ENCODE data around the gene HYOU1.
"Not testable (repeated sequence)": the region's sequence is repeated elsewhere in the genome, so short reads cannot be mapped to it uniquely, and the experiment has no call there.

Gene HYOU1

GRCh38 chr11:119042927-119043326 is 14.1 kb downstream of the HYOU1 start:
- DNase-seq = no peak

- no peak for DNase-seq
These were observed 15.0 kb downstream of the HYOU1 start for GRCh38 chr11:119041821-119042514.

GRCh38 chr11:119039471-119039870 is 17.5 kb downstream of the HYOU1 start:
- DNase-seq = not testable (repeated sequence)

GRCh38 chr11:119038884-119039283 is 18.1 kb downstream of the HYOU1 start:
- no peak for DNase-seq

GRCh38 chr11:119034813-119035212 is 22.2 kb downstream of the HYOU1 start:
- DNase-seq = no peak

GRCh38 chr11:119033421-119033820 is 23.6 kb downstream of the HYOU1 start:
- not testable (repeated sequence) for DNase-seq

- no peak for DNase-seq
These were observed 25.1 kb downstream of the HYOU1 start for GRCh38 chr11:119031912-119032280.

- peak; percentile 99 for DNase-seq
These were observed 26.5 kb downstream of the HYOU1 start, which contains the start of gene SLC37A4 for GRCh38 chr11:119030329-119031047. TSS of gene SLC37A4 (minus strand) at chr11:119030877.

GRCh38 chr11:119030029-119030328 is 27.0 kb downstream of the HYOU1 start:
- DNase-seq = peak; percentile 16

- DNase-seq = peak; percentile 37
These were observed 27.5 kb downstream of the HYOU1 start for GRCh38 chr11:119029340-119030028.

- DNase-seq = no peak
These were observed 28.0 kb downstream of the HYOU1 start for GRCh38 chr11:119029069-119029339.

GRCh38 chr11:119028346-119029068 is 28.5 kb downstream of the HYOU1 start:
- DNase-seq = no peak

GRCh38 chr11:119027561-119028345 is 29.3 kb downstream of the HYOU1 start:
- no peak for DNase-seq

- no peak for DNase-seq
These were observed 30.0 kb downstream of the HYOU1 start for GRCh38 chr11:119026970-119027369.

- DNase-seq = no peak
These were observed 30.8 kb downstream of the HYOU1 start for GRCh38 chr11:119025978-119026766.

GRCh38 chr11:119025541-119025940 is 31.5 kb downstream of the HYOU1 start:
- DNase-seq = no peak

GRCh38 chr11:119025099-119025473 is 31.9 kb downstream of the HYOU1 start:
- DNase-seq = no peak

- DNase-seq = no peak
These were observed 32.4 kb downstream of the HYOU1 start for GRCh38 chr11:119024430-119025098.

- no peak for DNase-seq
These were observed 33.3 kb downstream of the HYOU1 start for GRCh38 chr11:119023741-119024140.

GRCh38 chr11:119021631-119022030 is 35.4 kb downstream of the HYOU1 start:
- DNase-seq = no peak

GRCh38 chr11:119019996-119020395 is 37.0 kb downstream of the HYOU1 start:
- DNase-seq = no peak

All from stimulated activated CD4-positive, alpha-beta T cell treated with anti-CD3 and anti-CD28 coated beads, Interleukin-12 subunit alpha, Interleukin-12 subunit beta, amount 100 ng/mL, for 4 hours (primary cell).